Measurements from ENCODE around the gene PRELID3B.

PRELID3B gene

DNA sequence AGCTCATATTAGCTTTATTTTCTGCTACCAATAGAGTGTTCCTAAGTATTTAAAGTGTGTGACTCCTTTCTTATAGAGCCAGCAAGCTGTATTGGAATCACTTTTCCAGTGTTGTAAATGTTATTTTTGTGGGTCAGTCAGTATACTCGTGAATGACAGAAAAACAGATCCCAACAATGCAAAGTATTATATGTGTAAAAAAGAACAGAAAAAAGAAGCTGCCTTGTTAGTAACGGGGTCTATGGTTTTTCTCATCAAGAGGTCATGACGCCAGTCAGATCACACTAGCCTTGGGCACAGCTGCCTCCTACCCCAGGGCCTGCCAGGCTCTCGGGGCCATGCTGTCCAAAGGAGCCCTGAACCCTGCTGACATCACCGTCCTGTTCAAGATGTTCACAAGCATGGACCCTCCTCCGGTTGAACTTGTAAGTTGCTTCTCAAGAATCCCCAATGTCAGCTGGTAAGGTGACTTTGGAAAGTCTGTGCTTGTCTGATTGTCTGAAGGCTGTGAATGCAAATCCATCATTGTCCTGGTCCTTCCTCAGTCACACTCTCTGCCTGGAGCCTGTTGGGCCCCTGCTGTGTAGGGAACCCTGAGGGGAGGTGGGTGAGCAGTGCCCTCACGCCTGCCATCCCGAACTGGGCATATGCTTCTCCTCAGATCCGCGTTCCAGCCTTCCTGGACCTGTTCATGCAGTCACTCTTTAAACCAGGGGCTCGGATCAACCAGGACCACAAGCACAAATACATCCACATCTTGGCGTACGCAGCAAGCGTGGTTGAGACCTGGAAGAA, 51.7 kb downstream of the PRELID3B start:
- no peak for DNase-seq
- WGBS = over 99% methylated on average over 14 of the region's 14 CpGs
- no peak overlapping the region for H2BK5ac ChIP-seq (ENCODE audit: low read depth, low read length, poor library complexity, severe bottlenecking)
- H3K14ac ChIP-seq (ENCODE audit: low read length in 2 of 2) = no peak overlapping the region
- no peaks in the 10 kb centered on the region for H3K9me3 ChIP-seq (ENCODE audit: control insufficient read depth, low read length)
- H3K9ac ChIP-seq (ENCODE audit: low read length) = no peak overlapping the region
- peaks cover 40% of the 10 kb centered on the region for H3K79me1 ChIP-seq (replicated peaks; ENCODE audit: low read length, poor library complexity, severe bottlenecking)
- no peak overlapping the region for H2BK12ac ChIP-seq (ENCODE audit: low read length in 2 of 2)
- no peak overlapping the region for H3K4me3 ChIP-seq (ENCODE audit: insufficient read depth in 1 of 2, low read depth in 1 of 2, low read length in 2 of 2)
- H3K4ac ChIP-seq (ENCODE audit: low read depth in 1 of 2, low read length in 2 of 2) = no peak overlapping the region
- no peak overlapping the region for H4K8ac ChIP-seq (ENCODE audit: low read length)
- H2BK120ac ChIP-seq (ENCODE audit: low read depth, low read length) = no peak overlapping the region
- H2AFZ ChIP-seq (ENCODE audit: low read depth, low read length) = no peak overlapping the region
- H3K18ac ChIP-seq (ENCODE audit: low read depth in 1 of 2, low read length in 2 of 2) = no peak overlapping the region
- H4K91ac ChIP-seq (ENCODE audit: low read length) = no peak overlapping the region
- H2AK5ac ChIP-seq (ENCODE audit: low read length, severe bottlenecking) = no peak overlapping the region
- H3K23ac ChIP-seq (ENCODE audit: low read length in 2 of 2) = no peak overlapping the region
- H3K27ac ChIP-seq (ENCODE audit: low read length, poor library complexity, severe bottlenecking) = no peak overlapping the region
- H3K27me3 ChIP-seq (ENCODE audit: control insufficient read depth in 1 of 2, insufficient read depth in 1 of 2, low read length in 2 of 2) = no peaks in the 10 kb centered on the region
- H3K4me2 ChIP-seq (ENCODE audit: low read length, poor library complexity, severe bottlenecking) = no peak overlapping the region
- H2BK15ac ChIP-seq (ENCODE audit: low read depth, poor library complexity, severe bottlenecking) = no peak overlapping the region
- H3K36me3 ChIP-seq (ENCODE audit: control insufficient read depth in 1 of 2, insufficient read depth in 2 of 2, low read depth in 1 of 2, low read length in 2 of 2) = peaks cover 70 to 93% of the 10 kb centered on the region in 2 experiments
- peaks cover 20% of the 10 kb centered on the region for H3K4me1 ChIP-seq (ENCODE audit: control insufficient read depth, insufficient read depth, low read depth, low read length)

DNA sequence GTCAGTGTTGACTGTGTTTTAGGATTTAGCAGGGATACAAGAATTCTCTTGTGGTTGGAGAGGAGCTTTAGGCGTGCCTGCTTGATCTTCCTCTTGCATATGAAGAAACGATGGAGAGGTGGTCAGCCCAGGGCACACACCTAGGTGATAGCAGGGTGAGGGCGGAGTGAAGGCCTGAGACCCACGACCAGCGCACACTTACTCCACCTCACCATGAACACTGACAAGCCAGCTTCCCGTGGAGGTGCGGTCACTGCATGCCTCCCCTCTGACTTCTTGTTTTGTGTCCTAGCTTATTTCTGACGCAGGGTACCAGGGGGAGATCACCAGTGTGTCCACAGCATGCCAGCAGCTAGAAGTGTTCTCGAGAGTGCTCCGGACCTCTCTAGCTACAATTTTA, 53.4 kb downstream of the PRELID3B start:
- H3K23ac ChIP-seq (ENCODE audit: low read length in 2 of 2) = no peak overlapping the region
- H3K36me3 ChIP-seq (ENCODE audit: control insufficient read depth in 1 of 2, insufficient read depth in 2 of 2, low read depth in 1 of 2, low read length in 2 of 2) = peaks cover 55 to 78% of the 10 kb centered on the region in 2 experiments
- no peak overlapping the region for H3K4me2 ChIP-seq (ENCODE audit: low read length, poor library complexity, severe bottlenecking)
- no peak overlapping the region for H3K27ac ChIP-seq (ENCODE audit: low read length, poor library complexity, severe bottlenecking)
- H2AK5ac ChIP-seq (ENCODE audit: low read length, severe bottlenecking) = no peak overlapping the region
- peaks cover 15% of the 10 kb centered on the region for H3K4me1 ChIP-seq (ENCODE audit: control insufficient read depth, insufficient read depth, low read depth, low read length)
- H3K4me3 ChIP-seq (ENCODE audit: insufficient read depth in 1 of 2, low read depth in 1 of 2, low read length in 2 of 2) = no peak overlapping the region
- H2BK5ac ChIP-seq (ENCODE audit: low read depth, low read length, poor library complexity, severe bottlenecking) = no peak overlapping the region
- no peak overlapping the region for H2BK15ac ChIP-seq (ENCODE audit: low read depth, poor library complexity, severe bottlenecking)
- no peak overlapping the region for H4K8ac ChIP-seq (ENCODE audit: low read length)
- H3K18ac ChIP-seq (ENCODE audit: low read depth in 1 of 2, low read length in 2 of 2) = no peak overlapping the region
- no peak overlapping the region for H3K9ac ChIP-seq (ENCODE audit: low read length)
- H3K4ac ChIP-seq (ENCODE audit: low read depth in 1 of 2, low read length in 2 of 2) = no peak overlapping the region
- H2BK12ac ChIP-seq (ENCODE audit: low read length in 2 of 2) = no peak overlapping the region
- 93% methylated on average over 10 of the region's 10 CpGs for WGBS
- H3K27me3 ChIP-seq (ENCODE audit: control insufficient read depth in 1 of 2, insufficient read depth in 1 of 2, low read length in 2 of 2) = no peaks in the 10 kb centered on the region
- H3K14ac ChIP-seq (ENCODE audit: low read length in 2 of 2) = no peak overlapping the region
- DNase-seq = no peak
- H2AFZ ChIP-seq (ENCODE audit: low read depth, low read length) = no peak overlapping the region
- no peak overlapping the region for H4K91ac ChIP-seq (ENCODE audit: low read length)
- peaks cover 47% of the 10 kb centered on the region for H3K79me1 ChIP-seq (replicated peaks; ENCODE audit: low read length, poor library complexity, severe bottlenecking)
- no peaks in the 10 kb centered on the region for H3K9me3 ChIP-seq (ENCODE audit: control insufficient read depth, low read length)
- H2BK120ac ChIP-seq (ENCODE audit: low read depth, low read length) = no peak overlapping the region

- Histone ChIP-seq H2BK5ac (ENCODE audit: low read depth, low read length, poor library complexity, severe bottlenecking) (no peak overlapping the region), H2BK120ac (ENCODE audit: low read depth, low read length) (no peak overlapping the region), H3K4me2 (ENCODE audit: low read length, poor library complexity, severe bottlenecking) (no peak overlapping the region), H2AFZ (ENCODE audit: low read depth, low read length) (no peak overlapping the region), H3K4me1 (ENCODE audit: control insufficient read depth, insufficient read depth, low read depth, low read length) (peaks cover 13% of the 10 kb centered on the region), H3K36me3 (ENCODE audit: control insufficient read depth in 1 of 2, insufficient read depth in 2 of 2, low read depth in 1 of 2, low read length in 2 of 2) (peaks cover 49 to 71% of the 10 kb centered on the region in 2 experiments), H3K79me1 (replicated peaks; ENCODE audit: low read length, poor library complexity, severe bottlenecking) (peaks cover 49% of the 10 kb centered on the region), H3K9me3 (ENCODE audit: control insufficient read depth, low read length) (no peaks in the 10 kb centered on the region), H3K27ac (ENCODE audit: low read length, poor library complexity, severe bottlenecking) (no peak overlapping the region), H3K27me3 (ENCODE audit: control insufficient read depth in 1 of 2, insufficient read depth in 1 of 2, low read length in 2 of 2) (no peaks in the 10 kb centered on the region), H3K4ac (ENCODE audit: low read depth in 1 of 2, low read length in 2 of 2) (no peak overlapping the region), H2BK15ac (ENCODE audit: low read depth, poor library complexity, severe bottlenecking) (no peak overlapping the region), H2BK12ac (ENCODE audit: low read length in 2 of 2) (no peak overlapping the region), H3K18ac (ENCODE audit: low read depth in 1 of 2, low read length in 2 of 2) (no peak overlapping the region), H3K4me3 (ENCODE audit: insufficient read depth in 1 of 2, low read depth in 1 of 2, low read length in 2 of 2) (no peak overlapping the region), H4K8ac (ENCODE audit: low read length) (no peak overlapping the region), H4K91ac (ENCODE audit: low read length) (no peak overlapping the region), H3K23ac (ENCODE audit: low read length in 2 of 2) (no peak overlapping the region), H3K14ac (ENCODE audit: low read length in 2 of 2) (no peak overlapping the region), H2AK5ac (ENCODE audit: low read length, severe bottlenecking) (no peak overlapping the region), H3K9ac (ENCODE audit: low read length) (no peak overlapping the region)
- DNase-seq = no peak
- WGBS = 99% methylated on average over 6 of the region's 6 CpGs
These were observed 54.1 kb downstream of the PRELID3B start for GRCh38 chr20:58988565-58988882.

DNA sequence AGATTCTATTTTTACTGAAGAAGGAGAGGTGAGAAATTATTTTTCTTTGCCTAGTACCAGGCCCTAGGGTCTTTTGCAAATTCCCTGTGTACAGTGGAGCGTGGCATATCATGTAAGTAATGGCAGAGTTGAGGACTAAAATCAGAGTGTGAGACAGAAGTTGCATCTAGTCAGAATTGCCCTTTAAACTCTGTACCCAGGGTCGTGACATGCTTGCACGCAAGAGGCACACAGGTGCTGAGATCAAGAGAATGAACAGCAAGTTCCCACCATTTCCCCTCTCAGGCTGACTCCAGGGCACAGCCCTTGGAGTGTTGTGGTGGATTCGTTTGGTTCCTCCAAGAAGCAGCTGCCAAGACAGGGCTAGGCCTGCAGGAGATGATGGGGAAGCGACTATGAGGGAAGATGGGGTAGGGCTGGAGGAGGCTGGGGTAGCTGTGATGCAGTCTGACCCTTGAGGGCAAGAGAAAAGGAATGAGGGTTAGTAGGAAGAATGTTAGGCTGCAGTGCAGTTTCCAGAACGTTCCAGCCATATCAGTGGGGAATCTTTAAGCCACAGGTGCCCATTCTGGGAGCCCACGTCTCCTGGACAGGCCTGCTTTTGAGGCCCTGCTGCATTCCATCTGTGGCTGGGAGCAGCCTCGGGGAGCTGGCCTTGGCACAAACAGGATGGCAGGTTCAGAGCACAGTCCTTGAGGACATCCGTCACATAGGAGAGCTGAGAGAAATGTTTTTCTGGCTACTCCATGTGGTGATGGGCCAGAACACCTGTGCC, 54.6 kb downstream of the PRELID3B start:
- Histone ChIP-seq H3K4me2 (ENCODE audit: low read length, poor library complexity, severe bottlenecking) (no peak overlapping the region), H3K27me3 (ENCODE audit: control insufficient read depth in 1 of 2, insufficient read depth in 1 of 2, low read length in 2 of 2) (no peaks in the 10 kb centered on the region), H3K27ac (ENCODE audit: low read length, poor library complexity, severe bottlenecking) (no peak overlapping the region), H2BK12ac (ENCODE audit: low read length in 2 of 2) (no peak overlapping the region), H3K79me1 (replicated peaks; ENCODE audit: low read length, poor library complexity, severe bottlenecking) (peaks cover 49% of the 10 kb centered on the region), H3K4me1 (ENCODE audit: control insufficient read depth, insufficient read depth, low read depth, low read length) (peaks cover 9% of the 10 kb centered on the region), H3K23ac (ENCODE audit: low read length in 2 of 2) (no peak overlapping the region), H3K36me3 (ENCODE audit: control insufficient read depth in 1 of 2, insufficient read depth in 2 of 2, low read depth in 1 of 2, low read length in 2 of 2) (peaks cover 44 to 66% of the 10 kb centered on the region in 2 experiments), H3K9ac (ENCODE audit: low read length) (no peak overlapping the region), H2BK5ac (ENCODE audit: low read depth, low read length, poor library complexity, severe bottlenecking) (no peak overlapping the region), H3K4ac (ENCODE audit: low read depth in 1 of 2, low read length in 2 of 2) (no peak overlapping the region), H4K8ac (ENCODE audit: low read length) (no peak overlapping the region), H2AK5ac (ENCODE audit: low read length, severe bottlenecking) (no peak overlapping the region), H3K4me3 (ENCODE audit: insufficient read depth in 1 of 2, low read depth in 1 of 2, low read length in 2 of 2) (no peak overlapping the region), H2BK120ac (ENCODE audit: low read depth, low read length) (no peak overlapping the region), H3K14ac (ENCODE audit: low read length in 2 of 2) (no peak overlapping the region), H3K18ac (ENCODE audit: low read depth in 1 of 2, low read length in 2 of 2) (no peak overlapping the region), H3K9me3 (ENCODE audit: control insufficient read depth, low read length) (no peaks in the 10 kb centered on the region), H2AFZ (ENCODE audit: low read depth, low read length) (no peak overlapping the region), H2BK15ac (ENCODE audit: low read depth, poor library complexity, severe bottlenecking) (no peak overlapping the region), H4K91ac (ENCODE audit: low read length) (no peak overlapping the region)
- 92% methylated on average over 9 of the region's 9 CpGs for WGBS
- DNase-seq = no peak
